Measurements from ENCODE around the gene CDA.

- TF ChIP-seq POLR2A (IDR thresholded peaks at IDR 0.05) (no peak), CTCF (IDR thresholded peaks at IDR 0.05) (no peak)
Observed at GRCh38 chr1:20641975-20642374, 53.1 kb downstream of the CDA start.

All from testis (tissue), 2 donors.